HEK293 (cell line): ENCODE data around the gene CST7.

Source experiments
- RBAK ChIP-seq: fragments of 450-650 bp; formaldehyde crosslinking; IDR thresholded peaks from 2 replicates; pipeline ENCODE4 v1.5.1; 2016; ENCODE audit warnings: missing biosample characterization, missing genetic modification characterization
- ZNF350 ChIP-seq: fragments of 450-650 bp; formaldehyde crosslinking; IDR thresholded peaks from 2 replicates; pipeline ENCODE4 v1.5.0; 2017; ENCODE audit warnings: missing biosample characterization, mild to moderate bottlenecking, missing genetic modification characterization
- ZNF670 ChIP-seq: fragments of 450-650 bp; formaldehyde crosslinking; IDR thresholded peaks from 2 replicates; pipeline ENCODE4 v1.5.1; 2016; ENCODE audit warnings: missing biosample characterization, missing genetic modification characterization, low read depth
- TF ChIP-seq, protein P1 (sequence below): fragments of 450-650 bp; formaldehyde crosslinking; IDR thresholded peaks from 2 replicates; pipeline ENCODE4 v1.5.1; 2016; ENCODE audit warnings: missing biosample characterization, missing genetic modification characterization
- TF ChIP-seq, protein P2 (sequence below): fragments of 450-650 bp; formaldehyde crosslinking; IDR thresholded peaks from 2 replicates; pipeline ENCODE4 v1.5.1; 2017; ENCODE audit warnings: missing biosample characterization, missing genetic modification characterization
- TF ChIP-seq, protein P3 (sequence below): fragments of 450-650 bp; formaldehyde crosslinking; IDR thresholded peaks from 2 replicates; pipeline ENCODE4 v1.5.1; 2016; ENCODE audit warnings: missing biosample characterization, missing genetic modification characterization
- TF ChIP-seq, protein P4 (sequence below): fragments of 450-650 bp; formaldehyde crosslinking; IDR thresholded peaks from 2 replicates; pipeline ENCODE4 v1.5.1; 2016; ENCODE audit warnings: missing biosample characterization, missing genetic modification characterization

DNA sequence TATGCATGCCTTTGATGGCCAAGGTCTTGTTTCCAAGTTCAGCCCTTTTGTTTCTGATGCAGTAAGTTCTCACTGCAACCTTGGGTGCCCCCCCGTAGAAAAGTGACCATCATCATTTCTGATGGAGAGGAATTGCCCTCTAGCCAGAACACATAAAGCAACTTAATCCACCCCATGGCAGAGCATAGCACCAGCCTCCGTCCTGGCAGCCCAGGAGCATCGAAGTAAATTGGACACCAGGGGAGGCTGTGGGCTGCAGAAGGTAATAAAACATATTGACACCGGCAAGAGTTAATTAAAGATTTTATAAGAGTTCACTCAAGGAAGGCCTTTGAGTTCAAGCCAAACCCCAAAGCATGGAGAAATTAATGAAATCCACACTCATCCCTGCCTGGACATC is 39.2 kb upstream of the CST7 start:
- TF ChIP-seq, protein P1, sequence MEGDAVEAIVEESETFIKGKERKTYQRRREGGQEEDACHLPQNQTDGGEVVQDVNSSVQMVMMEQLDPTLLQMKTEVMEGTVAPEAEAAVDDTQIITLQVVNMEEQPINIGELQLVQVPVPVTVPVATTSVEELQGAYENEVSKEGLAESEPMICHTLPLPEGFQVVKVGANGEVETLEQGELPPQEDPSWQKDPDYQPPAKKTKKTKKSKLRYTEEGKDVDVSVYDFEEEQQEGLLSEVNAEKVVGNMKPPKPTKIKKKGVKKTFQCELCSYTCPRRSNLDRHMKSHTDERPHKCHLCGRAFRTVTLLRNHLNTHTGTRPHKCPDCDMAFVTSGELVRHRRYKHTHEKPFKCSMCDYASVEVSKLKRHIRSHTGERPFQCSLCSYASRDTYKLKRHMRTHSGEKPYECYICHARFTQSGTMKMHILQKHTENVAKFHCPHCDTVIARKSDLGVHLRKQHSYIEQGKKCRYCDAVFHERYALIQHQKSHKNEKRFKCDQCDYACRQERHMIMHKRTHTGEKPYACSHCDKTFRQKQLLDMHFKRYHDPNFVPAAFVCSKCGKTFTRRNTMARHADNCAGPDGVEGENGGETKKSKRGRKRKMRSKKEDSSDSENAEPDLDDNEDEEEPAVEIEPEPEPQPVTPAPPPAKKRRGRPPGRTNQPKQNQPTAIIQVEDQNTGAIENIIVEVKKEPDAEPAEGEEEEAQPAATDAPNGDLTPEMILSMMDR (tag by site-specific recombination): no peak
- TF ChIP-seq ZNF670 (no peak), RBAK (tag by site-specific recombination) (no peak), ZNF350 (tag by site-specific recombination) (no peak)
- TF ChIP-seq, protein P2, sequence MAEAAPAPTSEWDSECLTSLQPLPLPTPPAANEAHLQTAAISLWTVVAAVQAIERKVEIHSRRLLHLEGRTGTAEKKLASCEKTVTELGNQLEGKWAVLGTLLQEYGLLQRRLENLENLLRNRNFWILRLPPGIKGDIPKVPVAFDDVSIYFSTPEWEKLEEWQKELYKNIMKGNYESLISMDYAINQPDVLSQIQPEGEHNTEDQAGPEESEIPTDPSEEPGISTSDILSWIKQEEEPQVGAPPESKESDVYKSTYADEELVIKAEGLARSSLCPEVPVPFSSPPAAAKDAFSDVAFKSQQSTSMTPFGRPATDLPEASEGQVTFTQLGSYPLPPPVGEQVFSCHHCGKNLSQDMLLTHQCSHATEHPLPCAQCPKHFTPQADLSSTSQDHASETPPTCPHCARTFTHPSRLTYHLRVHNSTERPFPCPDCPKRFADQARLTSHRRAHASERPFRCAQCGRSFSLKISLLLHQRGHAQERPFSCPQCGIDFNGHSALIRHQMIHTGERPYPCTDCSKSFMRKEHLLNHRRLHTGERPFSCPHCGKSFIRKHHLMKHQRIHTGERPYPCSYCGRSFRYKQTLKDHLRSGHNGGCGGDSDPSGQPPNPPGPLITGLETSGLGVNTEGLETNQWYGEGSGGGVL (tag by site-specific recombination): no peak
- TF ChIP-seq, protein P3, sequence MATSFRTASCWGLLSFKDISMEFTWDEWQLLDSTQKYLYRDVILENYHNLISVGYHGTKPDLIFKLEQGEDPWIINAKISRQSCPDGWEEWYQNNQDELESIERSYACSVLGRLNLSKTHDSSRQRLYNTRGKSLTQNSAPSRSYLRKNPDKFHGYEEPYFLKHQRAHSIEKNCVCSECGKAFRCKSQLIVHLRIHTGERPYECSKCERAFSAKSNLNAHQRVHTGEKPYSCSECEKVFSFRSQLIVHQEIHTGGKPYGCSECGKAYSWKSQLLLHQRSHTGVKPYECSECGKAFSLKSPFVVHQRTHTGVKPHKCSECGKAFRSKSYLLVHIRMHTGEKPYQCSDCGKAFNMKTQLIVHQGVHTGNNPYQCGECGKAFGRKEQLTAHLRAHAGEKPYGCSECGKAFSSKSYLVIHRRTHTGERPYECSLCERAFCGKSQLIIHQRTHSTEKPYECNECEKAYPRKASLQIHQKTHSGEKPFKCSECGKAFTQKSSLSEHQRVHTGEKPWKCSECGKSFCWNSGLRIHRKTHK (tag by site-specific recombination): no peak
- TF ChIP-seq, protein P4, sequence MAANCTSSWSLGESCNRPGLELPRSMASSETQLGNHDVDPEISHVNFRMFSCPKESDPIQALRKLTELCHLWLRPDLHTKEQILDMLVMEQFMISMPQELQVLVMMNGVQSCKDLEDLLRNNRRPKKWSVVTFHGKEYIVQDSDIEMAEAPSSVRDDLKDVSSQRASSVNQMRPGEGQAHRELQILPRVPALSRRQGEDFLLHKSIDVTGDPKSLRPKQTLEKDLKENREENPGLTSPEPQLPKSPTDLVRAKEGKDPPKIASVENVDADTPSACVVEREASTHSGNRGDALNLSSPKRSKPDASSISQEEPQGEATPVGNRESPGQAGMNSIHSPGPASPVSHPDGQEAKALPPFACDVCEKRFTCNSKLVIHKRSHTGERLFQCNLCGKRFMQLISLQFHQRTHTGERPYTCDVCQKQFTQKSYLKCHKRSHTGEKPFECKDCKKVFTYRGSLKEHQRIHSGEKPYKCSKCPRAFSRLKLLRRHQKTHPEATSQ (tag by site-specific recombination): no peak
